Suppressor macrophage treated with lipopolysaccharide for 1 hour (primary cell): Measurements from ENCODE around the gene PRDM12.

Experiments
- DNase-seq, 3 donors: peaks; one replicate each; pipeline ENCODE4 v3.0.0-alpha.2; 2020 to 2022

PRDM12 gene

DNA sequence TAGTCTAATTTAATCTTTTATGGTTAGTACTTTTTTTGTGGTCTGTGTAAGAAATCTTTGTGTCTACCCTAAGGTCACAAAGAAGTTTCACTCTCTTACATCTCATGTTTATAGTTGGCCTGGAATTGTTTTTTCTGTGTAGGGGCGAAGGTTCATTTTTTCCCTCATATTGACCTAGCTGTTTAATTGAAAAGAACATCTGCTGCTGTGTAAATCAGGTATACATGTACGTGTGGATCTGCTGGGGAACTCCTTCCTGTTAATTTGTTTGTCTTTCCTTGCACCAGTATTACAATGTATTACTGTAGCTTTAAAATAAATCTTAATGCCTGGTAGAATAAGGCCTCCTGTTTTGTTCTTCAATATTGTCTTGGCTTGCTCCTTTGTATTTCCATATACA is 67.0 kb downstream of the PRDM12 start:
- no peak for DNase-seq

DNA sequence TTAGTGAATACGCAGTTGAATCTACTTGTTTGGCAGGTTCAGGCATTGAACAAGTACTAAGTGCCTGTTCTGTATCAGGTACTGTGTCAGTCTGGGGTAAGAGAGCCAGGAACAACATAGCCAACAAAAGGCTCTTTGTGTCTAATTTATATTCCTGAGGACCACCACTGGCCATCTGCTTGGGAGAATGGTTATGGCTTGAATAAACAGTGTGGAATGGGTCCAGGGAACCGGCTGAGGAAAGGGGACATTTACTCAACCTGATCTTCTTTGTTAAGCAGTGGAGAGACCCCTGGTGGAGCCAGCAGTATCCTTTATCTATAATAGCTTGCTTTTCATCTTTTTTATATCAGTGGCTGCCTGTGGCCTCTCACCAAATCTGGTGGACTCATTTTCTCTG is 67.7 kb downstream of the PRDM12 start:
- no peak for DNase-seq
